ENCODE data around the gene SNX13. TPM values are rescaled to one million over a fixed set of nuclear protein-coding genes. Genes with fewer than 3 reads are reported as not detected.

Gene SNX13
- total and polyA plus RNA-seq, 7 donors, result 8.0 to 59.2 (median 37.5) TPM

DNA sequence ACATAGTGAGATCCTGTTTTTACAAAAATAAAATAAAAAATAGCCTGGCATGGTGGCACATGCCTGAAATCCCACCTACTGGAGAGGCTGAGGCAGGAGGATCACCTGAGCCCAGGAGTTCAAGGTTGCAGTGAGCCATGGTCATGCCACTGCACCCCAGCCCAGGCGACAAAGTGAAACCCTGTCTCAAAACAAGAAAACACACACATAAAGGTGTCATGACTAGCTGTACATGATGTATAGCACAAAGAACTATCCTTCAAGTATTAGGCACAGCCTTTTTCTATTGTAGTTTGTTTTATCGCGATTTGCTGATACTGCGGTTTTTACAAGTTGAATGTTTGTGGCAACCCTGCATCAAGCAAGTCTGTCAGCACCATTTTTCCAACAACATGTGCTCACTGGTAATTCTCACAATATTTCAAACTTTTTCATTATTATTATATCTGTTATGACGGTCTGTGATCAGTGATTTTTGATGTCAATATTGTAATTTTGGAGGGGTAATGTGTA lies 11.5 kb upstream of the SNX13 start:
- no peak for DNase-seq
- WGBS, 3 donors, result 93 to 97% (median 94%) methylated on average over 5 of the region's 5 CpGs
- TF ChIP-seq CTCF (IDR thresholded peaks at IDR 0.05), result no peak
- Histone ChIP-seq H3K36me3 (ENCODE audit: insufficient read depth in 1 of 2, low read depth in 1 of 2) (no peaks in the 10 kb centered on the region), H3K9me3 (no peaks in the 10 kb centered on the region), H3K4me1 (peaks cover 2% of the 10 kb centered on the region), H3K27ac (no peak overlapping the region), H3K4me3 (no peak overlapping the region), H3K27me3 (ENCODE audit: insufficient read depth in 3 of 3, low read length in 2 of 3) (peaks cover 0 to 3% (median 0%) of the 10 kb centered on the region in 3 donors)
- ATAC-seq, result no peak
- intact Hi-C loops (cut with DNase I), result no loop called here

DNA sequence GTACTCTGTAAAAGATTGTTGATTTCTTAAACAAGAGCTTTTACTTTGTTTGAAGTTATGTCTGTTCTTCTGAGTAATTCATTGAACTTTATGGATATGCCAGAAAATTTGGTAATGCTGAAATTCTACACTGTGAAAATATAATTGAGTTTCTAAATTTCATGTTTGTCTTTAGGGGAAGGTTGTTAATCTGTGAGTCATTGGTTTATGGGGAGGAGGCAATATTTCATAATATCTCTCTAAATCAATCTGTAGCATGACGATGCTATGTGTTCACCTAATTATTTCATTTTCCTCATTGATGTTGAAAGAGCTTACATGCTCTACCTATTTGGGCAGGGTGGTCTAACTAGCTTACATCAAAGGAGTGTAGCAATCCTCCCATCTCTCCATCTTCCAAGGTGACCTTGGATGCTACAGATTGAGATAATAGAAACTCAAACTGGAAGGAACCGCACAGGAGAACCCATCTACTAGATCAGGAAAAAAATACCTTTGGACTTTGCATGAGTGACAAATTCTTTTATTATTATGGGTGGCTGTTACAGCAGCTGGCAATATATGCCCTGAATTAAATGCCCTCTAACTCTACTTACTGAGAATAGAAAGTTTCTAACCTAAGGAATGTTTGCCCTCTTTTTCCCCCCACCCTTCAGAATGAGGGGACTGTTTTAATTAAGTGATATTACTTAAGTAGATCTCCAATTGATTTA lies 8.4 kb upstream of the SNX13 start:
- Histone ChIP-seq H3K9me3 (no peaks in the 10 kb centered on the region), H3K4me3 (no peak overlapping the region), H3K27me3 (ENCODE audit: insufficient read depth in 3 of 3, low read length in 2 of 3) (peaks cover 0 to 3% (median 0%) of the 10 kb centered on the region in 3 donors), H3K4me1 (peaks cover 2% of the 10 kb centered on the region), H3K27ac (no peak overlapping the region), H3K36me3 (ENCODE audit: insufficient read depth in 1 of 2, low read depth in 1 of 2) (no peaks in the 10 kb centered on the region)
- WGBS, 3 donors, result 76 to 85% (median 80%) methylated on average over 2 of the region's 2 CpGs
- no peak for DNase-seq
- no peak for TF ChIP-seq CTCF (IDR thresholded peaks at IDR 0.05)
- ATAC-seq, result no peak
- intact Hi-C loops (cut with DNase I), result no loop called here

DNA sequence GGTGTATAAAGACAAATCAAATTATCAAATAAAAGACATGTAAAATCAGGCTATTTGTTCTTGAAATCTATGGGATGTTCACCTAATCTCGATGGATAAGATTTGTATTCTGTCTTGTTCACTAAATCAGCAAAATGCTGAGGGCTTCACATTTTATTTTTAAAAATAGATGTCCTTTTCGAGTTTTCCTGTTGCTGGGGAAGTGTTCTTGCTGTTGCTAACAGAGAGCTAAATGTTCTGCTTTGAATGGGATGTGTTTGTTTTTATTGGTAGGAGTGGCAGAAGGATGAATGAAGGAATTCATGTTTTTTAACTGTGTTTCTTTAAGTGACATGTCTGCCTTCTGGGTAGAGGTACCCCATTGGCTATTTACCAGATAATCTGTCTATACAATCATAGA lies 7.3 kb upstream of the SNX13 start:
- Histone ChIP-seq H3K36me3 (ENCODE audit: insufficient read depth in 1 of 2, low read depth in 1 of 2) (no peaks in the 10 kb centered on the region), H3K27ac (no peak overlapping the region), H3K9me3 (no peaks in the 10 kb centered on the region), H3K27me3 (ENCODE audit: insufficient read depth in 3 of 3, low read length in 2 of 3) (peaks cover 0 to 3% (median 0%) of the 10 kb centered on the region in 3 donors), H3K4me1 (peaks cover 2% of the 10 kb centered on the region), H3K4me3 (no peak overlapping the region)
- ATAC-seq (no peak), DNase-seq (no peak)
- intact Hi-C loops (cut with DNase I), result no loop called here
- no peak for TF ChIP-seq CTCF (IDR thresholded peaks at IDR 0.05)
- 55 to 71% (median 62%) methylated on average over 2 of the region's 2 CpGs for WGBS, 3 donors

DNA sequence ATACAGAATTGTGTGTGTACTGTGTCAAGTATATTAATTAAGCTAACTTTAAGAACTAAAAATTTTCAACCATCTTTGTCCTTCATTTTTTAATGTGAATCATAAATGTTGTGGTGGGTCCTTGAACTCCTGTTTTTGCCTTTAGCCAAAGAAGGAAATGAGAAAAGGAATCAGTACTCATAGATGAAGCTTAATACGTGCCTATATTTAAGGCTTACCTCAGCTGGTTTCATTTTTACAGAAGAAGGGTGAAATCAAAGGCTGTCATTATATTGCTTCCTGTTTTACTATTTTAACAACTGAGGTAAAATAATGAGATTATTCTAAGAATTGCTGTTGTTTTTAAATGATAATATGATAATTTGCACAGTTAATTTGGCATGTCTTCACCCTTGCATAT lies 6.3 kb upstream of the SNX13 start:
- 38 to 68% (median 59%) methylated on average over 1 of the region's 1 CpG for WGBS, 3 donors
- TF ChIP-seq CTCF (IDR thresholded peaks at IDR 0.05), result no peak
- no peaks in the 10 kb centered on the region for H3K36me3 ChIP-seq (ENCODE audit: insufficient read depth in 1 of 2, low read depth in 1 of 2)
- peaks cover 3% of the 10 kb centered on the region for H3K4me1 ChIP-seq
- intact Hi-C loops (cut with DNase I), result no loop called here
- H3K9me3 ChIP-seq, result no peaks in the 10 kb centered on the region
- peak overlapping the region; percentile 7 for H3K4me3 ChIP-seq
- ATAC-seq (no peak), DNase-seq (no peak)
- no peak overlapping the region for H3K27ac ChIP-seq
- H3K27me3 ChIP-seq (ENCODE audit: insufficient read depth in 3 of 3, low read length in 2 of 3), result peaks cover 0 to 3% (median 0%) of the 10 kb centered on the region in 3 donors
